ENCODE measurements around the gene TUBG2.
A peak's percentile ranks its signal among the peaks of the same experiment; 100 is the strongest.
"Not testable (repeated sequence)": the region's sequence is repeated elsewhere in the genome, so short reads cannot be mapped to it uniquely, and the experiment has no call there.

TUBG2 gene

GRCh38 chr17:42659079-42659931 lies at the start of gene TUBG2:
Gene TUBG2 (plus strand): TSS chr17:42659284. CDS start chr17:42659504, 220 bp downstream.
- Histone ChIP-seq H3K27me3 (ENCODE audit: control insufficient read depth in 1 of 2, insufficient read depth in 2 of 2, low read length in 2 of 2) (no peaks in the 10 kb centered on the region), H3K9me3 (ENCODE audit: low read length) (no peaks in the 10 kb centered on the region), H3K4me3 (ENCODE audit: low read depth in 1 of 2, low read length in 2 of 2) (peak within 1 kb of the TSS; percentile 55 to 85), H3K27ac (ENCODE audit: low read depth, low read length) (peak within 1 kb of the TSS; percentile 94), H3K9ac (ENCODE audit: low read length) (peak within 1 kb of the TSS; percentile 51), H3K36me3 (ENCODE audit: insufficient read depth, low read length) (peaks cover 15% of the 10 kb centered on the region), H3K4me1 (ENCODE audit: insufficient read depth, low read length) (peaks cover 7% of the 10 kb centered on the region)

- Histone ChIP-seq H3K27ac (ENCODE audit: low read depth, low read length) (peak overlapping the region; percentile 84), H3K4me3 (ENCODE audit: low read depth in 1 of 2, low read length in 2 of 2) (peak overlapping the region; percentile 70 to 75), H3K4me1 (ENCODE audit: insufficient read depth, low read length) (peaks cover 25% of the 10 kb centered on the region), H3K9ac (ENCODE audit: low read length) (peak overlapping the region; percentile 87), H3K36me3 (ENCODE audit: insufficient read depth, low read length) (peaks cover 24% of the 10 kb centered on the region)
- not testable (repeated sequence) for H3K27me3 ChIP-seq (ENCODE audit: control insufficient read depth in 1 of 2, insufficient read depth in 2 of 2, low read length in 2 of 2); H3K9me3 ChIP-seq (ENCODE audit: low read length)
These were observed 49.0 kb upstream of the TUBG2 start for GRCh38 chr17:42609814-42610801.

DNA sequence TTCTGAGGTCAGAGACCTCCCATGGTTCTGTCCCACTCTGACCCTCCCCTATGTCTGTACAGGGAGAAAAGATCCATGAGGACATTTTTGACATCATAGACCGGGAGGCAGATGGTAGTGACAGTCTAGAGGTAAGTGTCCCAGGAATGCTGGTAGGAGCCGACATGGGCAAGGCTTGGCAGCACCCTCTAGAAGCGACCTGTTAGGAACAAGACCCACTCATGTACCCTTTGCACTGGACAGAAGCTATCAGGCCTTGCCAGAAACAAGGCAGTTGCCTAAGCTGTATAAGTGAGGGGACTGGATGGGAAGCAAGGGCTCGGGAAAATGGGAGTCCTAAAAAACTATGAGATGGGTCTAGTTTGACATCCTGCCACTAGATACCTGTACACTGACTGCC lies 47.1 kb upstream of the TUBG2 start:
- Histone ChIP-seq H3K9me3 (ENCODE audit: low read length) (no peaks in the 10 kb centered on the region), H3K36me3 (ENCODE audit: insufficient read depth, low read length) (peaks cover 33% of the 10 kb centered on the region), H3K9ac (ENCODE audit: low read length) (no peak overlapping the region), H3K4me3 (ENCODE audit: low read depth in 1 of 2, low read length in 2 of 2) (no peak overlapping the region), H3K4me1 (ENCODE audit: insufficient read depth, low read length) (peaks cover 16% of the 10 kb centered on the region), H3K27me3 (ENCODE audit: control insufficient read depth in 1 of 2, insufficient read depth in 2 of 2, low read length in 2 of 2) (no peaks in the 10 kb centered on the region), H3K27ac (ENCODE audit: low read depth, low read length) (no peak overlapping the region)

- no peak overlapping the region for H3K9ac ChIP-seq (ENCODE audit: low read length)
- peaks cover 33% of the 10 kb centered on the region for H3K36me3 ChIP-seq (ENCODE audit: insufficient read depth, low read length)
- no peak overlapping the region for H3K27ac ChIP-seq (ENCODE audit: low read depth, low read length)
- no peaks in the 10 kb centered on the region for H3K9me3 ChIP-seq (ENCODE audit: low read length)
- no peaks in the 10 kb centered on the region for H3K27me3 ChIP-seq (ENCODE audit: control insufficient read depth in 1 of 2, insufficient read depth in 2 of 2, low read length in 2 of 2)
- H3K4me1 ChIP-seq (ENCODE audit: insufficient read depth, low read length), result peaks cover 16% of the 10 kb centered on the region
- H3K4me3 ChIP-seq (ENCODE audit: low read depth in 1 of 2, low read length in 2 of 2), result no peak overlapping the region
These were observed 45.3 kb upstream of the TUBG2 start for GRCh38 chr17:42613699-42614295.

DNA sequence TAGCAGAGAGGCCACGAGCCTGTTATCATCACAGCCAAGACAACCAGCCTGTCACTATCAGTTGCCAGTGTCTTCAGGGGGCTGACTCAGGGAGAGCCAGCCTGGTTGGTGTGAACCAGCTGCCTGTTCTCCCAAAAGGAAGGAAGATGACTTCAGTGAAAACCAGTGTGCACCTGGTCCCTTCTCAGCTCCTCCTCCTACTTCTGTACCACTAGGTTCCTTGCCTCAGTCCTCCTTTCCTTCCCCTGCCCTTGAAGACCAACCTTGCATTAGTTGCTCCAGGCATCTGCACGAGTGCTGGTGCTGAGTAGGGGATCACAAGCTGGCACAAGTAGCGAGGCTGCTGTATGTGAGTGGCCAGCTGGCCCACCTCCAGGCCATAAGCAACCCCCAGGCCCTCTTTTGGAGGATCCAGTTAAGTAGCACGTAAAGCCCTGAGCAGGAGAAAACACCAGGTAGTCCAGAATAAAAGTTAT lies 41.1 kb upstream of the TUBG2 start:
- no peak overlapping the region for H3K27ac ChIP-seq (ENCODE audit: low read depth, low read length)
- no peak overlapping the region for H3K4me3 ChIP-seq (ENCODE audit: low read depth in 1 of 2, low read length in 2 of 2)
- H3K9me3 ChIP-seq (ENCODE audit: low read length), result no peaks in the 10 kb centered on the region
- no peak overlapping the region for H3K9ac ChIP-seq (ENCODE audit: low read length)
- peaks cover 12% of the 10 kb centered on the region for H3K4me1 ChIP-seq (ENCODE audit: insufficient read depth, low read length)
- peaks cover 24% of the 10 kb centered on the region for H3K36me3 ChIP-seq (ENCODE audit: insufficient read depth, low read length)
- H3K27me3 ChIP-seq (ENCODE audit: control insufficient read depth in 1 of 2, insufficient read depth in 2 of 2, low read length in 2 of 2), result no peaks in the 10 kb centered on the region

- Histone ChIP-seq H3K9me3 (ENCODE audit: low read length) (no peaks in the 10 kb centered on the region), H3K9ac (ENCODE audit: low read length) (no peak overlapping the region), H3K36me3 (ENCODE audit: insufficient read depth, low read length) (peaks cover 20% of the 10 kb centered on the region), H3K4me3 (ENCODE audit: low read depth in 1 of 2, low read length in 2 of 2) (no peak overlapping the region), H3K4me1 (ENCODE audit: insufficient read depth, low read length) (peaks cover 12% of the 10 kb centered on the region), H3K27ac (ENCODE audit: low read depth, low read length) (no peak overlapping the region), H3K27me3 (ENCODE audit: control insufficient read depth in 1 of 2, insufficient read depth in 2 of 2, low read length in 2 of 2) (no peaks in the 10 kb centered on the region)
These were observed 40.5 kb upstream of the TUBG2 start for GRCh38 chr17:42618442-42619150.

- not testable (repeated sequence) for H3K4me3 ChIP-seq (ENCODE audit: low read depth in 1 of 2, low read length in 2 of 2); H3K27ac ChIP-seq (ENCODE audit: low read depth, low read length); H3K27me3 ChIP-seq (ENCODE audit: control insufficient read depth in 1 of 2, insufficient read depth in 2 of 2, low read length in 2 of 2); H3K36me3 ChIP-seq (ENCODE audit: insufficient read depth, low read length); H3K9ac ChIP-seq (ENCODE audit: low read length); H3K9me3 ChIP-seq (ENCODE audit: low read length)
- peaks cover 12% of the 10 kb centered on the region for H3K4me1 ChIP-seq (ENCODE audit: insufficient read depth, low read length)
These were observed 37.1 kb upstream of the TUBG2 start for GRCh38 chr17:42621987-42622386.

DNA sequence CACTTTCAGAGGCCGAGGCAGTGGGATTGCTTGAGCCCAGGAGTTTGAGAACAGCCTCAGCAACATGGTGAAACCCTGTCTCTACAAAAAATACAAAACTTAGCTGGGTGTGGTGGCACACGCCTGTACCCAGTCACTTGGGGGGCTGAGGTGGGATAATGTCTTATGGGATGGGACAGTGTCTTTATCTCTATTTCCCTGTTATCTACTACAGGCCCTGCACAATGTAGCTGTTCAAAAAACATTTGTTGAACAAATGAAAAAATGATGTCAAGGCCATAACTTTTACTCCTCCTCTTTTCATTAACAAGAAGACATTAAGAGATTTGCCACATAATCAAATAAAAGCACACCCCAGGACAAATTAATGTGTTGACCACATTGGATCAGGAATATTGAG lies 35.8 kb upstream of the TUBG2 start:
- peaks cover 5% of the 10 kb centered on the region for H3K4me1 ChIP-seq (ENCODE audit: insufficient read depth, low read length)
- H3K36me3 ChIP-seq (ENCODE audit: insufficient read depth, low read length), result no peaks in the 10 kb centered on the region
- no peak overlapping the region for H3K27ac ChIP-seq (ENCODE audit: low read depth, low read length)
- no peaks in the 10 kb centered on the region for H3K27me3 ChIP-seq (ENCODE audit: control insufficient read depth in 1 of 2, insufficient read depth in 2 of 2, low read length in 2 of 2)
- H3K4me3 ChIP-seq (ENCODE audit: low read depth in 1 of 2, low read length in 2 of 2), result no peak overlapping the region
- no peaks in the 10 kb centered on the region for H3K9me3 ChIP-seq (ENCODE audit: low read length)
- H3K9ac ChIP-seq (ENCODE audit: low read length), result no peak overlapping the region

GRCh38 chr17:42623732-42624596 lies 35.1 kb upstream of the TUBG2 start:
- Histone ChIP-seq H3K4me1 (ENCODE audit: insufficient read depth, low read length) (no peaks in the 10 kb centered on the region), H3K27me3 (ENCODE audit: control insufficient read depth in 1 of 2, insufficient read depth in 2 of 2, low read length in 2 of 2) (no peaks in the 10 kb centered on the region), H3K36me3 (ENCODE audit: insufficient read depth, low read length) (no peaks in the 10 kb centered on the region), H3K4me3 (ENCODE audit: low read depth in 1 of 2, low read length in 2 of 2) (no peak overlapping the region), H3K9ac (ENCODE audit: low read length) (no peak overlapping the region), H3K27ac (ENCODE audit: low read depth, low read length) (no peak overlapping the region), H3K9me3 (ENCODE audit: low read length) (no peaks in the 10 kb centered on the region)

DNA sequence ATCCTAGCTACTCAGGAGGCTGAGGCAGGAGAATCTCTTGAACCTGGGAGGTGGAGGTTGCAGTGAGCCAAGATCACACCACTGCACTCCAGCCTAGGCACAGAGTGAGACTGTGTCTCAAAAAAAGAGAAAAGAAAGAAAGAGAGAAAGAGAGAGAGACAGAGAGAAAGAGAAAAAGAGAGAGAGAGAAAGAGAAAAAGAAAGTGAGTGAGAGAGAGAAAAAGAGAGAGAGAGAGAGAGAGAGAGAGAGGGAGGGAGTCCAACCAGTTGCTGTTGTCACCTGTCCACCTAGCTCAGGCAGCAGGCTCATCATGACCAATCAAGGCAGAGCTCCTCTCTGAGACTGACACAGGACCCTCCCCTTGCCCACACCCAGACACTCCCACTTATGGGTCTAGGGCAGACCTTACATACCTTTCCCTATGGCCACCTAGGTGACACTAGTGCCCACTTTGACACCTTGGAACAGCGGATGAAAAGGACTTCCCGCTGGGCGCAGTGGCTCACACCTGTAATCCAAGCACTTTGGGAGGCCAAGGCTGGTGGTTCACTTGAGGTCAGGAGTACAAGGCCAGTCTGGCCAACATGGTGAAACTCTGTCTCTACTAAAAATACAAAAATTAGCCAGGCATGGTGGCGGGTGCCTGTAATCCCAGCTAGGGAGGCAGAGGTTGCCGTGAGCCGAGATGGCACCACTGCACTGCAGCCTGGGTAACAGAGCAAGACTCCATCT lies 31.9 kb upstream of the TUBG2 start:
- H3K36me3 ChIP-seq (ENCODE audit: insufficient read depth, low read length); H3K27ac ChIP-seq (ENCODE audit: low read depth, low read length); H3K9ac ChIP-seq (ENCODE audit: low read length); H3K4me1 ChIP-seq (ENCODE audit: insufficient read depth, low read length); H3K4me3 ChIP-seq (ENCODE audit: low read depth in 1 of 2, low read length in 2 of 2); H3K9me3 ChIP-seq (ENCODE audit: low read length); H3K27me3 ChIP-seq (ENCODE audit: control insufficient read depth in 1 of 2, insufficient read depth in 2 of 2, low read length in 2 of 2): not testable (repeated sequence)
